Right ventricle myocardium inferior (tissue), 1 donor: ENCODE data around the gene SPACA7. TPM values are rescaled to one million over a fixed set of nuclear protein-coding genes. Genes with fewer than 3 reads are reported as not detected.
"Not testable (repeated sequence)": the region's sequence is repeated elsewhere in the genome, so short reads cannot be mapped to it uniquely, and the experiment has no call there.

Experiments
- ATAC-seq: fragments of 200-7000 bp; cut with Tn5 transposase; one replicate; pipeline ENCODE4 v1.9.1; 2020; ENCODE audit warnings: mild to moderate bottlenecking, moderate library complexity
- DNase-seq: peaks from one replicate; pipeline ENCODE4 v3.0.0; 2021; ENCODE audit errors: missing footprints
- intact Hi-C: fragments of 100-400 bp; cut with DNase I; formaldehyde crosslinking; loops from one replicate; pipeline ENCODE4 v1.11.0; 2022
- total RNA-seq: library from RNA; stranded (reverse); fragmentation: NEBNext Ultra II Directional; extraction: Animal tissue kit (Norgen Biotek cat#: 25700); gene quantifications from one replicate; pipeline ENCODE4 v1.2.1, GENCODE V29; 2021
- donor health status: DM: no; HTN: yes; CAD: no; lungs with severe emphysema.

SPACA7 gene
- total RNA-seq, 1 donor from 2014 or later, result not detected

DNA sequence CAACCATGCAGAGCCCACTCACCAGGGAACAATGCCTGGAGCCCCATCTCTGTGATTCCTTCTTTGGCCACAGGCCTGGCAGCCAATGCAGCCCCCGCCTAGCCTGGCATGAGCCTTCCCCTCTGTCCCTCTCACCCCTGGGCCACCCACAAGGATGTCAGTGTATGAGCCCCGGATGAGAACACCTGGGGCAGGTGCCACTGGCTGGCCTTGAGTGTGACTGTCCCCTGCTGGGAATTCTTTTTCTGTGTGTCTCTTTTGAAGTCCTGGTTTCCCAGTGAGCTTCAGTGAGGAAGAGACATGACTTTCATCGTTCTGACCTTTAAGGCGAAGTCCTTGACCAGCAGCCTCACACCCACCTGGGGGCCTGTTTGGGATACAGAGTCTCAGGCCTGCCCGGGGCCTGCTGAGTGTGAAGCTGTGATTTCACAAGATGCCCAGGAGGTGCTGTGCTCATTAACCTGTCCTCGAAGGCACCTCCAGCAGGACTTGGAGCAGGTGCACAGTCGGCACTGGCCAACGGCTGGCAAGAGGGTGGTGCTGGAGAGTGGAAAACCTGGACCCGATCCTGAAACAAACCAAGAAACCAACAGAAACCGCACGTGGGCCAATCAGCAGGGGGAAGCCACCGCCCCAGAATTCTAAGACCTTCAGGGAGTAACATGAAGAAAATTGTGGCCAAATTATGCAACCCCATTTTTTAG is 27.4 kb upstream of the SPACA7 start:
- DNase-seq, result no peak
- intact Hi-C loops, result no loop called here
- ATAC-seq, result no peak

DNA sequence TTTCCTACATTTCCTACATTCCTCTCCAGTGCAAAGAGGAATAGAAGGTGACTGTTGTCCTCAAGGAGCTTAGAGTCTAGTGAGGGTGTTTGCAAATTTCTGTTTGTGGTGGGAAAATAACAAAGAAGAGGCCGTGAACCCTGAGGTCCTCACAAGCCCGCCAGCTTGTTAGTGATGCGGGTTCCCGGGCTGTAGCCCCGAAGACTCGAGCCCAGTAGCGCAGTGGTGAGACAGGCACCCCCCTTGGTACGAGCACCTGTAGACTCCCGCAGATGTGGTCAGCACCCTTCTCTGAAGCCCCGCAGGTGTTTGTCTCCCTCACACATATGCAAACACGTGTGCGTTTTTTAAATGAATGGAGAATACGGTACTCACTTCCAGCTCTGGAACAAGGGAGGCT is 26.5 kb upstream of the SPACA7 start:
- no peak for ATAC-seq
- no peak for DNase-seq
- intact Hi-C loops, result no loop called here

DNA sequence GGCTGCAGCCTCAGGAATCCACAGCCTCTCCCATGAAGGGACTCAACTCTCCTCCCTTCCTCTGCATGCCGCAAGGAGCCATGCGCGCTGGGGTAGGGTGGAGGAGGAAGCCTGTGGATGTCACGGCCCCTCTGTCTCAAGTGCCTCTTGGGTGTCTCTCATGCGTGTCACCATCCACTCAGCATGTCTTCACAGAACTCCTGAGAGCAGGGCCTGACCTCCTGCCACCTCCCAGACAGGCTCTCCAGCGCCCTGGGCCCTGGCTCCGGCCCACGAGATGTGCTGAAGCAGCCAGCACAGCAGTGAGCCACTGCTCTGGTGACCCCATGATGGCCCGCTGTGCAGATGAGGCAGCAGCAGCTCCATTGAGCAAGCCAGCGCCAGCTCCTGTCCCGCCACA is 25.9 kb upstream of the SPACA7 start:
- no peak for ATAC-seq
- intact Hi-C loops, result no loop called here
- DNase-seq, result no peak

DNA sequence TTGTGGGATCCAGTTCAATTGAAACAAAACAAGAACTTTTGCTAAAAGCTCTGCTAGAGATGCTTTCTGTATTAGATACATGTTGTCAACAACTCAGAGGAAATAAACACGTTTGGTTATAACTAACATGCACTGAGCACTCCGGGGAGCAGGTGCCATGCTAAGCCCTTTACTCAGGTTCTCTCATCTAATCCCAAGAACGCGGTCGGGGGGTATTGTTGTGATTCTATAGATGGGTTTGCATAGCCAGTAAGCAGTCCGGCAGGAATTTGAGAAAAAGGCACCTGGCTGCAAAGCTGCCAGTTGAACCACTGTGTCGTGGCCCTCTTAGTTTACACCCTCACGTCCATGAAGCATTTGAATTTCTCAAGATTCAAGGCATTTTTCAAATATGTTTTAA is 24.3 kb upstream of the SPACA7 start:
- intact Hi-C loops, result no loop called here
- no peak for DNase-seq

DNA sequence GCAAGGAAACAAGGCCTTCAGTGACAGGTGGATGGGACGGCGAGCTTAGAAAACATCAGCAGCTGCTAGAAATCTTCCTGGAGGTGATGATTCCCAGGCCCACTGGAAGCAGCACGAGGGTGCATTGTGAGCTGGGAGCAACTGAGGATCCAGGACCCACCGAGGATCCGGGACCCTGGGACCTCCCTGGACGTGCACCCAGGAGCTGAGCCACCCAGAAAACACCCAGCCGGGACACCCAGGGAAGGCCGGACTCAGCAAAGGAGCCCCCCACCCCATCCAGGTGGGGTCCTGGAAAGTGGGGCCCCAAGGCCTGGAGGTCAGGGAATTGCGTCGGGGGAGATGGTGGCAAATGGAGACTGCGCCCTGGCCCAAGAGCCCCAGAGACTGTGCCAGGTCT is 22.3 kb upstream of the SPACA7 start:
- no peak for DNase-seq
- no peak for ATAC-seq
- intact Hi-C loops, result no loop called here

More for the DNA sequence above, 24.3 kb upstream of the SPACA7 start:
- no peak for ATAC-seq

DNA sequence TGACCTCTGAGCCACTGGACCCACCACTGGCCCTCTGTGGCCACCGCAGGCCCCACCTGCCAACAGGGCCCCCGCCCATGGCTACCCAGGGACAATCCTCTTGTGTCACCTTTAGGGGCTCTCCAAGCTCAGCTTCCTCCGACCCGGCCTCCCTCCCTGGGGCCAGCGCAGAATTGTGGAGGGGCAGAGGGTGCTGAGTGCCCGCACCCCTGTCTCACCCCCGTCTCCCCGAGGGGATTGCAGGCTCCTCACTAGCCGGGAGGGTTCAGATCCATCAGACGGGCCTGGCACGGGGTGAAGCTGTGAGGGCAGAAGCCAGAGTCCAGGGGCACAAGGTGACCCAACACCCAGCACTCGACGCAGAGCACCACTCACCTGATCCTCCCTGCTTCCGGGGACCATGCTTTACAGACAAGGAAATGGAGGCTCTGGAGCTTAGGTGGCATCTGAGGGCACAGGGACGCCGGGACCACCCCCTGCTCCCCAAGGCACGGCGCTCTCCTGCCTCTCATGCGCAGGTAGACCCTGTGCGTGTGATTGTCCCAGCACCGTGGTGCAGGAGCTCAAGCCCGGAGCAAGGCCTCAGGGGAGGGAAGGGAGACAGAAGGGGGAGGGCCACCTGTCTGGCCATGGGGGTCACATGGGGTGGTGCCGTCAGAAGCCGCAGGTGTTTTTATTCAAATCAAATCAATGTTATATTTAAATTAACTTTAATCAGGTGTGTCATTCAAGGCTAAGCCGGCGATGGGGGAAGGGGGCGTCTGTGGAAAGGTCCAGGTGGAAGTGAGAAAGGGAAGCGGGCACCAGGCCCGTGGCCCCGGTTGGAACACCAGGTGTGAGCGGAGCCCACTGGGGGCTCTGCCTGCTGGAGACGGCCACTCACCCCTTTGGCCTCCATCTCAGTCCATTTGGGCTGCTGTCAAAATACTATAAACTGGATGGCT is 21.6 kb upstream of the SPACA7 start:
- intact Hi-C loops, result no loop called here
- DNase-seq (no peak), ATAC-seq (no peak)

DNA sequence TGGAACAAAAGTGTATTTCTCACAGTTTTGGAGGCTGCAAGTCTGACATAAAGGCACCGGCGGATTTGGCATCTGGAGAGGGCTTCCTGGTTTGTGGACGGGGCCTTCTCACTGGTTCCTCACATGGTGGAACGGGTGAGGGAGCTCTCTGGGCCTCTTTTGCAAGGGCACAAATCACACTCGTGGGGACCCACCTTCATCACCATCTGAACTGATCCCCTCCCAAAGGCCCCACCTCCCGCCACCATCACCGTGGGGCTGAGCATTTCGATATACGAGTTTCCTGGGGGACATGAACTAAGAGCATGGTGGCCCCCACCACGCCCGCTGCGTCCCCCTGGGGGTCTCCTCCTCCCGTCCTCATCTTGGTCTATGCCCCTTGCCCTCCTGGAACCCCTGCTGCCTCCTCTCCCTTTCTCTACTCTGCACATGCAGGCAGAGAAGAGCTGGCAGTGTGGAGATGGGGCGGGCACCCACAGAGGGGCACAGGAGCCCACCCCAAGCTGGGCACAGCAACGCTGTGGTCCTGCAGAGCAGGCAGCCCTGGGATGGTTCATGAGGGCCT is 20.8 kb upstream of the SPACA7 start:
- intact Hi-C loops, result no loop called here
- DNase-seq (no peak), ATAC-seq (no peak)

DNA sequence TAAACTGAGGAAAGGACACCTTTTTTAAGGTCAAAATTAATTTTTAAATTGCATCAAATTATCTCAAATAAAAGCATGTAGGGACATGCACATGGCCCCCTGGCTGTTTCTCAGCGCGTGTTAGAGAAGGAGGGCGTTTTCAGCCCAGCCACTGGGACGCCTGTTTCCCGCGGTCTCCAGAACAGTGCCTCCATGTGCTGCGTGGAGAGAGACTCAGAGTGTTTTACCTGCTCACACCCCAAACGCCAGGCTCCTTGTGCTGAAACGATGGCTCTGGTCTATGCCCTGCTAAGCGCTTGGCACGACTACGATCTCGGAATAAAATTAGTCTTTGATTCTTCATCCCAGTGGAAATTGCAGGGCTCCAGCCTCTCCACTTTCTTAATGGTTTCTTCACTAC is 20.0 kb upstream of the SPACA7 start:
- intact Hi-C loops, result no loop called here
- ATAC-seq (no peak), DNase-seq (no peak)

DNA sequence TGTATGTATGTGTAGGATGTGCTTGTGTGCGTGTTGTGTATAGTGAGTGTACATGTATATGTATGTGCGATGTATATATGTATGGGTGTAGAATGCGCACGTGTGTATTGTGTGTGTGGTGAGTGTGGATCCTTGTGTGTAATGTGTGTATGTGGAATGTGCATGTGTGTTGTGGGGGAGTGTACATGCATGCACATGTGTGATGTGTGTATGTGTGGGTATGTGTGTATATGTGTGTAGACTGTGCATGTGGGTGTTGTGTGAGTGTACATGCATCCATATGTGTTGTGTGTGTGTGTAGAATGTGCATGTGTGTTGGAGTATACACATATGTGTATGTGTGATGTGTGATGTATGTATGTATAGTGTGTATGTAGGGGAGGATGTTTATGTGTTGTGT is 18.0 kb upstream of the SPACA7 start:
- intact Hi-C loops, result no loop called here
- ATAC-seq, result peak; percentile 20

DNA sequence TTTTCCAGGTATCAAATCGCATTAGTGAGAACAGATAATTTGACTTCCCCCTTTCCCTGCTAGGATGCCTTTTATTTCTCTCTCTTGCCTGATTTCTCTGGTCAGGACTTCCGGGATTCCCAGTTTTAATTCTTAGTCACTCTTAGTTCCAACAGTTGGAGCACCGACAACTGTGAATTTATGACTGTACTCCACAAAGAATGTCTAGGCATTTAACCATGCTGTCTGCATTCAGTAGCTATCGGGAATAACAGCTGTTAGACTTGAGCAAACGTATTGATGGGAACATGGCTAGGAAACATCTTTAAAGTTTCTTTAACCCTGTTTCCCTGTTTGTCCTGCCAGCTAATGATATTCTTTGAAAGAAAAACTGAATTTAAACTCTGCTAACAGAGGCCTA is 14.1 kb upstream of the SPACA7 start:
- ATAC-seq, result no peak
- no peak for DNase-seq
- intact Hi-C loops, result no loop called here

More for the DNA sequence above, 18.0 kb upstream of the SPACA7 start:
- DNase-seq, result no peak

DNA sequence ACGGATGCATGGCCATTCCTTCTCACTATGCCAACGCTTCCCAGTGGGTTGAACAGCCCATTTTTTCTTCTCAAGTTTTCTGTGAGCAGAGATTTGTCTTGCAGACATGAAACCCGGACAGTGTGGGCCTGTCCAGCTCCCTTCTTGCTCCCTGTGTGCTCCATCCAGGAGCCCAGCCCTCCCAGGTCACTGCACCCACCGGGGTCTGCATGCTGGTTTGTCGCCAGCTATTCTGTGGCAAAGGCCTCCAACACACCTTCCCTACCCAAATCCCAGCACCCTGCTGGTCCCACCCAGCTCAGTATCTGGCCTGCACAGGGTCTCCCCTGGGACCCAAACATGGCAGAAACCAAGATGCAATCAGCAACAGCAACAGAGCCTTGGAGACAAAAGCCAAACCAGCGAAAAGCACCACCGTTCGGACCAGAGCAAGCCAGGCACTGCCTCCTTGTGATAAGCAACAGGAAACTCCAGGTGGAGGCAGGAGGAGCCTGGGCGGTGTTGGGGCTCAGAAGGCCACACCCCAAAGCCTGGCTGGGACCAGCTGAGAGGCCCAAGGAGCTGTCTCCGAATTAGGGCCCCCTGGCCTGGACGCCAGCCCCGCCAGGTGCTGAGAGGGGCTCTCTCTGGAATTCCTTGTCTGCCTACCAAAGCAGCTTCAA is 12.2 kb upstream of the SPACA7 start:
- DNase-seq (no peak), ATAC-seq (no peak)
- intact Hi-C loops, result no loop called here

DNA sequence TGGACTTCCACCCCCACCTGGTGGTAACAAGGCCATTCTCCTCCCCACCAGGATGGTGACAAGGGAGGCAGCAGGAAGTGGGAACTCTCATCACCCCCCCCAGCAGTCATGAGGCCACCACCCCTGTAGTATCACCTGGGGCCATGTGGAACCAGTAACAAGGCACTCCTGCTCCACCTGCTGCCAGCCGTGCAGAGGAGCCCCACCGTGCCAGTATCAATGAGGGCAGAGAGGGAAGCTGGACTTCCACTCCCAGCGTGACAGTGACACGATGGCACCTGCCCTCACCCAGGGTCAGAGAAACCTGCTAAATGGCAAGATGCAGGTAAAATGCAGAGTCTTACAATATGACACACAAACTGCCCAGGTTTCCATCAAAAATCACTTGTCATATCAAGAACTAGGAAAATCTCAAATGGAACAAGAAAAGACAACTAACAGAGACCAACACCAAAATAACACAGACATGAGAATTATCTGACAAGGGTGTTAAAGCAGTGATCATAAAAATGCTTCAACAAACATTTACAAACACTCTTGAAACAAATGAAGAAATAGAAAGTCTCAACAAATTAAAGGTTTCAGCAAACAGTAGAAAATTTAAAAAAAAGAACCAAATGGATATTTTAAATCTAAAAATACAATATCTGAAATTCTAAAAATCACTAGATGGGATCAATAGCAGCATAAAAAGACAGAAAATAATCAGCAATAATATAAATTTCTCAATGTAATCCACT is 9.1 kb upstream of the SPACA7 start:
- intact Hi-C loops, result no loop called here
- ATAC-seq, result no peak
- no peak for DNase-seq

DNA sequence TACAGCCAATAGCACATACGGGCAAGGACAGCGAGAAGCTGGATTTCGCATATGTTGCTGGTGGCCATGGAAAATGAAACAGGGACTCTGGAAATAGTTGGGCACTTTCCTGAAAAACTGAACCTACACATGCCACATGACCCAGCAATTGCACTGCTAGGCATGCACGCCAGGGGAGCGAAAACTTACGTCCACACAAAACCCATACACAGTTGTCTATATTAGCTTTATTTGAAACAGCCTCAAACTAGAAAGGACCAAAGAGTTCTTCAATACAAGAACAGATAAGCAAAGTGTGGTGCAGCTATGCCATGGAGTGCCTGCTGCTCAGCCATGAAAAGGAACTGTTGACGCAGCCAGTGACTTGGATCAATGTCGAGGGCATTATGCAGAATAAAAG is 7.3 kb upstream of the SPACA7 start:
- no peak for DNase-seq
- no peak for ATAC-seq
- intact Hi-C loops, result no loop called here

DNA sequence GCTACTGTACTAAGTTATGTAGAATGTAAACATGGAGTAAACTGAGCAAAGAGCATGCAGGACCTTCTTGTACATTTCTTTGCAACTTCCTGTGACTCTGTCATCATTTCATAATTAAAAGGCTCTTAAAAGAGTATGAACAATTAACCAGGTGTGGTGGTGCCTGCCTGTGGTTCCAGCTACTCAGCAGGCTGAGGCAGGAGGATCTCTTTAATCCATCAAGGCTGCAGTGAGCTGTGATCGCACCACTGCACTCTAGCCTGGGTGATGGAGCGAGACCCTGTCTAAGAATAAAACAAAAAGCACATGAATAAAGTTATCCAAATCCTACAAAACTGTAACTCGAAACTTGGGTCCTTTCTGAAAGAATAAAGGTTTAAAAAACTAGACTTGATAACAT is 5.8 kb upstream of the SPACA7 start:
- no peak for ATAC-seq
- DNase-seq, result no peak
- intact Hi-C loops, result no loop called here

DNA sequence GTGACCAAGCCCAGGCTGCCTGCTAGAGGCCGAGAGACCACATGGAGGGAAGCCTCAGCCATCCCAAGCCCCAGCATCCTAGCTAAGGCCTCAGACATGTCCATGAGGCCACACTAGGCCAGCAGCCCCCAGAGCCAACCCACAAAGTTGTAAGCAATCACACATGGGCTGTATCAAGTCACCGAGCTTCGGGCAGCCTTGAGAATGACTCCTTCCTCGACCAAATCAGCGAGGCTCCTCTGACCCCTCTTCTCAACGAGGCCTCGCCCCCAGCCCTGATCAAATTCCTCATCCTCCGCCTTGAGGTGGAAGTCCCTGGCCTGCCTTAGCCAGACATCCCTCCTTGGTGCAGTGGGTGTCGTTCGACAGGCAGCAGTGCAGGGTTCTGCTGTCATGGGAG is 1.9 kb upstream of the SPACA7 start:
- no peak for DNase-seq
- intact Hi-C loops, result no loop called here
- ATAC-seq, result no peak

DNA sequence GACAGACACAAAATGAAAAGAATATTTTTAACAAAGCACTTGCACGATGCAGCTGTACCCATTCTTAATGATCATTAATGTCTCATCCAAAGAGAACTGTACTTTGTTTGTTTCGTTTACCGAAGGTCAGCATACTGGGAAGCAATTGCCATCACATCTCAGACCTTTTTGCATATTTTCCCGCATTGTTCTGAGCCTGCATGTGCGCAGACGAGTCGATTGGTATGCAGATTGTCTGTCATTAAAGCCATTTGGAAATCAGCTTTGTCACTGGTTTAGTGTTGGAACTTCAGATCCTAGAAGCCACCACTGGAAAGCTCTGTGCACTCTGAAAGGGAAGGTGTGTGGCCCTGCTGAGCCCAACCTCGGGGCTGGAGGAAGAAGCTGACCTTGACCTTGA is 15.6 kb downstream of the SPACA7 start:
- no peak for ATAC-seq
- intact Hi-C loops, result no loop called here
- DNase-seq, result no peak

DNA sequence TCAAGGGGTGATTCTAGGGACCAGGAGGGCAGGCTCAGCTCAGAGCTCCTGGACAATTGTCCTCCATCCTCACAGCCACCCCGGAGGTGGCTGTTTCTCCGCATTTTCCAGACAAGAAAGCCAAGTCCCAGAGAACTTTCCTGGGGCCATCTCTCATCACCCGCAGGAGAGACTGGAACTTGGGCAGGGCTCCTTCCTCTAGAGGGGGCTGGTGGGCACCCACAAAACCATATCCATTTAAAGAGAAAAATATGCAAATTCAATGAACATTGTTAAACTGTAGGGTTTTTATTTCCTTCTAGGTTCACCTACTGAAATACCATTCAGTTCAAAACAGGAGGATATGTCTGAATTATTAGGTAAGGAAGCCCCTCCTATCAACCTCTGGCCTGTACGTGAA is 16.6 kb downstream of the SPACA7 start:
- no peak for ATAC-seq
- DNase-seq, result no peak
- intact Hi-C loops, result no loop called here

DNA sequence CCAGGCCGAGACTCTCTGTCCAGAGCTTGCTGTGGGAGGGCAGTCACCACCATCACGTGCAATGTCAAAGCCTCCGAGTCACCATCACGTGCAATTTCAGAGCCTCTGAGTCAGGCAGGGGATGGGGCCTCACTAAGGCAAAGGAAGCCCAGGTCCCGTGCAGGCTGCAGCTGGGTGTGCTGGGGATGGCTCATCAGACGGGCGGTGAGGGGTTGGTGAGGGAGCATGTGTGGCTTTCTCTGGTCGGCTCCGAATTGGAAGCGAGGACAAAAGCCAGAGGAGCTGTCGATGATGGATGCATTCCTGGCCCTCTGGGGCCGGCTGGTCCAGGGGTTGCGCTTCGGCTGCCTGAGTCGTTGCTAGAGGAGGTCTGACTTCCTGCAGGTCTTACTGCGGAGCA is 18.9 kb downstream of the SPACA7 start:
- ATAC-seq, DNase-seq, intact Hi-C loops: not testable (repeated sequence)

DNA sequence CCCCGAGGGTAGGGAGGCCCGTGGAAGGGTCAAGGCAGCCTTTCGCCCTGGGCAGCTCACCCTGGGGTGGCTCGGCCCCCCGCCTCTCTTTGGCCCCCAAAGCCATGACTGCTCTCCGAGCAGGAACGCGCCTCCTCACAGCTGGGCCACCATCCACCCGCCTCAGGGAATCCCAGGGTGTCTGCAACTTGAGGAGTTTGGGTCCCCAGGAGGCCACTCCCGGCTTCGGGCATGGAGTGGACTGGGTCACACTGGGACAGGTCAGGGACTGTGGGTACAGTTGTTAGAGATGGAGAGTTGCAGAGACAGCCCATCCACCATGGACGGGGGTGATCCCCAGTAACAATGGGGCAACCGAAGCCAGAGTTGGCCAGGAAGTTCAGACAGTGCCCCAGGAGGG is 19.8 kb downstream of the SPACA7 start:
- ATAC-seq, intact Hi-C loops, DNase-seq: not testable (repeated sequence)
